Astrocyte (in vitro differentiated cells and primary cell): Measurements from ENCODE around the gene METTL24. TPM values are rescaled to one million over a fixed set of nuclear protein-coding genes. Genes with fewer than 3 reads are reported as not detected.

Source experiments
- DNase-seq: peaks from one replicate; pipeline ENCODE4 v3.0.0-alpha.2; 2010; ENCODE audit warnings: low read depth
- FAIRE-seq: peaks from 2 replicates; lab custom pipeline; 2011; peaks lifted over from hg19 to GRCh38; lab: Jason Lieb, UNC
- H2AFZ ChIP-seq: 2 replicates; pipeline ENCODE4 v1.6.0; 2012; ENCODE audit warnings: low read depth, low read length, inconsistent platforms
- H3K27ac ChIP-seq: 2 replicates; pipeline ENCODE4 v1.5.1; 2011; ENCODE audit warnings: low read depth, low read length, inconsistent platforms
- H3K27me3 ChIP-seq: 2 replicates; pipeline ENCODE4 v1.6.0; 2011; ENCODE audit warnings: low read length, inconsistent platforms; ENCODE audit not compliant: insufficient read depth
- H3K36me3 ChIP-seq: 2 replicates; pipeline ENCODE4 v1.5.1; 2011; ENCODE audit warnings: low read length, inconsistent platforms; ENCODE audit not compliant: insufficient read depth
- H3K4me1 ChIP-seq: 2 replicates; pipeline ENCODE4 v1.5.1; 2011; ENCODE audit warnings: low read length, inconsistent platforms; ENCODE audit not compliant: insufficient read depth
- H3K4me2 ChIP-seq: 2 replicates; pipeline ENCODE4 v1.6.0; 2012; ENCODE audit warnings: low read length, inconsistent platforms
- H3K4me3 ChIP-seq: 2 replicates; pipeline ENCODE4 v1.5.1; 2011; ENCODE audit warnings: low read depth, mild to moderate bottlenecking, low read length, inconsistent platforms; ENCODE audit not compliant: insufficient read depth
- H3K79me2 ChIP-seq: 2 replicates; pipeline ENCODE4 v1.6.0; 2012; ENCODE audit warnings: mild to moderate bottlenecking, low read length, inconsistent platforms; ENCODE audit not compliant: insufficient read depth
- H3K9ac ChIP-seq: 2 replicates; pipeline ENCODE4 v1.6.0; 2012; ENCODE audit warnings: mild to moderate bottlenecking, low read length, inconsistent platforms
- H3K9me3 ChIP-seq: 2 replicates; pipeline ENCODE4 v1.5.1; 2012; ENCODE audit warnings: low read depth, mild to moderate bottlenecking, low read length, inconsistent platforms; ENCODE audit not compliant: insufficient read depth
- H4K20me1 ChIP-seq: 2 replicates; pipeline ENCODE4 v1.6.0; 2012; ENCODE audit warnings: low read length, inconsistent platforms; ENCODE audit not compliant: insufficient read depth
- H3K27ac Mint-ChIP-seq: one replicate; pipeline ENCODE4 v1.8.0; 2021; ENCODE audit warnings: mild to moderate bottlenecking, mixed read lengths; ENCODE audit not compliant: unreplicated experiment
- H3K27me3 Mint-ChIP-seq: one replicate; pipeline ENCODE4 v1.8.0; 2021; ENCODE audit warnings: low read depth, mixed read lengths; ENCODE audit not compliant: unreplicated experiment
- H3K36me3 Mint-ChIP-seq: one replicate; pipeline ENCODE4 v1.8.0; 2021; ENCODE audit warnings: low read depth, mixed read lengths; ENCODE audit not compliant: unreplicated experiment
- H3K4me1 Mint-ChIP-seq: one replicate; pipeline ENCODE4 v1.8.0; 2021; ENCODE audit warnings: low read depth, mixed read lengths; ENCODE audit not compliant: unreplicated experiment
- H3K4me3 Mint-ChIP-seq: one replicate; pipeline ENCODE4 v1.8.0; 2021; ENCODE audit warnings: mild to moderate bottlenecking, moderate library complexity, mixed read lengths; ENCODE audit not compliant: unreplicated experiment
- H3K9me3 Mint-ChIP-seq: one replicate; pipeline ENCODE4 v1.8.0; 2021; ENCODE audit warnings: mild to moderate bottlenecking, mixed read lengths; ENCODE audit not compliant: unreplicated experiment
- EZH2 ChIP-seq: IDR thresholded peaks from 2 replicates; pipeline ENCODE4 v1.6.1; 2012; ENCODE audit warnings: mild to moderate bottlenecking, low read length, inconsistent platforms; ENCODE audit not compliant: insufficient read depth
- total RNA-seq: library from RNA; stranded (reverse); gene quantifications from 2 replicates; pipeline ENCODE4 v1.2.1, GENCODE V29; 2021
- TF ChIP-seq, protein P1 (sequence below): IDR thresholded peaks from 2 replicates; pipeline ENCODE4 v1.5.1; 2011; ENCODE audit warnings: low read depth, mild to moderate bottlenecking, inconsistent platforms, low read length, moderate library complexity; ENCODE audit not compliant: insufficient read depth

Gene METTL24
- total RNA-seq, 1 donor from 2014 or later, result 0.75 TPM

GRCh38 chr6:110401585-110402176 is 43.5 kb upstream of the METTL24 start:
- peaks cover 3% of the 10 kb centered on the region for H3K27me3 Mint-ChIP-seq
- Histone ChIP-seq H3K4me1 (no peaks in the 10 kb centered on the region), H3K27ac (no peak overlapping the region), H3K79me2 (no peaks in the 10 kb centered on the region), H3K27me3 (no peaks in the 10 kb centered on the region), H3K36me3 (no peaks in the 10 kb centered on the region), H4K20me1 (no peaks in the 10 kb centered on the region), H3K4me2 (no peak overlapping the region), H3K4me3 (no peak overlapping the region), H3K9me3 (no peaks in the 10 kb centered on the region), H3K9ac (no peak overlapping the region), H2AFZ (no peak overlapping the region)
- no peaks in the 10 kb centered on the region for H3K9me3 Mint-ChIP-seq
- DNase-seq, result no peak
- no peaks in the 10 kb centered on the region for H3K4me1 Mint-ChIP-seq
- TF ChIP-seq EZH2, result no peak
- TF ChIP-seq, protein P1, sequence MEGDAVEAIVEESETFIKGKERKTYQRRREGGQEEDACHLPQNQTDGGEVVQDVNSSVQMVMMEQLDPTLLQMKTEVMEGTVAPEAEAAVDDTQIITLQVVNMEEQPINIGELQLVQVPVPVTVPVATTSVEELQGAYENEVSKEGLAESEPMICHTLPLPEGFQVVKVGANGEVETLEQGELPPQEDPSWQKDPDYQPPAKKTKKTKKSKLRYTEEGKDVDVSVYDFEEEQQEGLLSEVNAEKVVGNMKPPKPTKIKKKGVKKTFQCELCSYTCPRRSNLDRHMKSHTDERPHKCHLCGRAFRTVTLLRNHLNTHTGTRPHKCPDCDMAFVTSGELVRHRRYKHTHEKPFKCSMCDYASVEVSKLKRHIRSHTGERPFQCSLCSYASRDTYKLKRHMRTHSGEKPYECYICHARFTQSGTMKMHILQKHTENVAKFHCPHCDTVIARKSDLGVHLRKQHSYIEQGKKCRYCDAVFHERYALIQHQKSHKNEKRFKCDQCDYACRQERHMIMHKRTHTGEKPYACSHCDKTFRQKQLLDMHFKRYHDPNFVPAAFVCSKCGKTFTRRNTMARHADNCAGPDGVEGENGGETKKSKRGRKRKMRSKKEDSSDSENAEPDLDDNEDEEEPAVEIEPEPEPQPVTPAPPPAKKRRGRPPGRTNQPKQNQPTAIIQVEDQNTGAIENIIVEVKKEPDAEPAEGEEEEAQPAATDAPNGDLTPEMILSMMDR, result no peak
- H3K36me3 Mint-ChIP-seq, result no peaks in the 10 kb centered on the region
- no peak overlapping the region for H3K27ac Mint-ChIP-seq
- no peak for FAIRE-seq
- no peak overlapping the region for H3K4me3 Mint-ChIP-seq

DNA sequence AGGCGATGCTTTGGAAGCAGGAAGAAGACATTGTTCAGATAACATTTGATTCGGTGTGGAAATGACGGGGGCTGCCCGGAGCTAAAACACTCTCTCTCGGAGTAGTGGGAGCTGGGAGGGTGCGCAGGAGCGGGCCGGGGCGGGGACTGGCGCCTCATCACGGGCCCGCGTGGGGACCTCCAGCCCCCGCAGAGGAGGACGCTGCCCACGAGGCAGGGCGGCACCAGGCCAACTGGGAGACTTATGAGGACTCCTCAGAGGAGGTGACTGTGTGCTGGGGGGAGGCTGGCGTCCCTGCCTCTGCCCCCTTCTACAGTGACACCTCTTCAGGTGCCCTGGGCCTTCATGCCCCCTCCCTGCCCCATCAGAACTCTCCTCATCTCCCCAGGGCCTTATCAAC is 42.1 kb upstream of the METTL24 start:
- Histone ChIP-seq H3K9ac (peak overlapping the region; percentile 35), H3K27ac (no peak overlapping the region), H3K4me3 (peak overlapping the region; percentile 45), H3K36me3 (no peaks in the 10 kb centered on the region), H3K9me3 (no peaks in the 10 kb centered on the region), H2AFZ (peak overlapping the region; percentile 92), H3K4me1 (no peaks in the 10 kb centered on the region), H3K4me2 (peak overlapping the region; percentile 85), H3K79me2 (no peaks in the 10 kb centered on the region), H3K27me3 (no peaks in the 10 kb centered on the region), H4K20me1 (no peaks in the 10 kb centered on the region)
- no peaks in the 10 kb centered on the region for H3K36me3 Mint-ChIP-seq
- H3K27me3 Mint-ChIP-seq, result peaks cover 8% of the 10 kb centered on the region
- H3K9me3 Mint-ChIP-seq, result no peaks in the 10 kb centered on the region
- H3K4me1 Mint-ChIP-seq, result no peaks in the 10 kb centered on the region
- no peak overlapping the region for H3K27ac Mint-ChIP-seq
- no peak for FAIRE-seq
- TF ChIP-seq, protein P1, result no peak
- DNase-seq, result no peak
- H3K4me3 Mint-ChIP-seq, result no peak overlapping the region

DNA sequence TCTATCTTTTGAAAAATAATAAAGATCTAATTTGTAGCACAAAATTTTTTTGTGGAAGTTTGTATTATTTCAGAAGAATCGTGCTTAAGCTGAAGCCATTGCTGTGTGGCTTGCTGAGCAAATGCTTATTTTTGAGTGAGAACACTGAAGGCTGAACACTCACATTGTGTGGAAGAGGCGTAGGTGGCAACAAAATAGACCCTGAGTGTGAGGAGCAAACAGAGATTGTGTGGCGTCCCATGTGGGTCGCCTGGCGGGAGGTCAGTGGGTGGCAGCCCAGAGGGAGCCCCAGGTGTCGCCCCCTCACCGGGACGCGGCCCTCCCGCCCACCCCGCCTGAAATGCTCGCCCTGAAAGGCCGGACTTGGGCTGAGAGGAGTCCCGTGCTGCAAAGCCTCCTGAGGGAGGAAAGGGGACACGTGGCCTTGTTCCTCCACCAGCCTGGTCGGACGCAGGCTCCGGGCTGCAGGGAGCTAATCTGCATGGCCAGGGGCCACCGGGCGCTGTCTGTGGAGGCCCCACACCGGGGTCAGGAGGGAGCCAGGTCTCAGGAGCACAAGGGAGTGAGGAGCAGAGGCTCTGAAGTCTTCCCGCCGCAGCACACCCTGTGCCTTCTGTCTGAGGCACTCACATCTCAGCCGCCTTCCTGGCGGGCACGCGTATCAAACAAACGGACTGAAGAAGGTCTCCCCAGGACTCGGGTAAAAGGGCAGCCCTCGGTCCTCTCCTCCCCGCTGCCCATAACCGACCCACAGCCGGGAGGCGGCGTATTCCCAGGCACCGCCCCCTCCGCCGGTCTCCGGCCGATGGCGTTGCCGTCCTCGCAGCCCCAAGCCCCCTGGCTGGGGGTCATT is 41.3 kb upstream of the METTL24 start:
- no peaks in the 10 kb centered on the region for H3K9me3 ChIP-seq
- TF ChIP-seq, protein P1, result no peak
- TF ChIP-seq EZH2, result no peak
- no peaks in the 10 kb centered on the region for H3K4me1 ChIP-seq
- H3K4me2 ChIP-seq, result peak overlapping the region; percentile 85
- H3K79me2 ChIP-seq, result no peaks in the 10 kb centered on the region
- peak overlapping the region; percentile 35 for H3K9ac ChIP-seq
- Mint-ChIP-seq H3K27ac (no peak overlapping the region), H3K9me3 (no peaks in the 10 kb centered on the region), H3K4me3 (no peak overlapping the region), H3K4me1 (no peaks in the 10 kb centered on the region), H3K36me3 (no peaks in the 10 kb centered on the region), H3K27me3 (peaks cover 11% of the 10 kb centered on the region)
- peak overlapping the region; percentile 92 for H2AFZ ChIP-seq
- peak overlapping the region; percentile 45 for H3K4me3 ChIP-seq
- FAIRE-seq (no peak), DNase-seq (no peak)
- no peaks in the 10 kb centered on the region for H4K20me1 ChIP-seq
- H3K27me3 ChIP-seq, result no peaks in the 10 kb centered on the region
- H3K36me3 ChIP-seq, result no peaks in the 10 kb centered on the region
- no peak overlapping the region for H3K27ac ChIP-seq
